IMR-90 (cell line): Measurements from ENCODE around the gene TRIM24.

Source experiments
- BHLHE40 ChIP-seq: fragments of 150-350 bp; IDR thresholded peaks from 2 replicates; pipeline ENCODE4 v1.6.1; 2016; ENCODE audit warnings: mild to moderate bottlenecking, low read depth, low read length
- CHD1 ChIP-seq: IDR thresholded peaks from 2 replicates; pipeline ENCODE4 v1.6.1; 2012; ENCODE audit warnings: low read depth, low read length, improper control_type of control experiment
- CTCF ChIP-seq: conservative IDR thresholded peaks from 2 replicates; pipeline ENCODE4 v1.5.1; 2012; ENCODE audit warnings: mild to moderate bottlenecking, low read depth, low read length, improper control_type of control experiment
- ELK1 ChIP-seq: fragments of 150-350 bp; IDR thresholded peaks from 2 replicates; pipeline ENCODE4 v1.6.1; 2016; ENCODE audit warnings: low read depth, mild to moderate bottlenecking, low read length, moderate library complexity, borderline replicate concordance
- FOS ChIP-seq: fragments of 150-350 bp; IDR thresholded peaks from 2 replicates; pipeline ENCODE4 v1.6.1; 2016; ENCODE audit warnings: low read depth, low read length
- MAFK ChIP-seq: IDR thresholded peaks from 2 replicates; pipeline ENCODE4 v1.6.1; 2012; ENCODE audit warnings: low read depth, low read length, improper control_type of control experiment
- NFE2L2 ChIP-seq: fragments of 150-350 bp; IDR thresholded peaks from 2 replicates; pipeline ENCODE4 v1.6.1; 2016; ENCODE audit warnings: low read depth, mild to moderate bottlenecking, low read length
- POLR2A ChIP-seq: IDR thresholded peaks from 2 replicates; pipeline ENCODE4 v1.6.1; 2012; ENCODE audit warnings: mild to moderate bottlenecking, low read depth, low read length
- RAD21 ChIP-seq: IDR thresholded peaks from 2 replicates; pipeline ENCODE4 v1.6.1; 2012; ENCODE audit warnings: low read length, improper control_type of control experiment
- RCOR1 ChIP-seq: IDR thresholded peaks from 2 replicates; pipeline ENCODE4 v1.6.1; 2012; ENCODE audit warnings: mild to moderate bottlenecking, low read length, improper control_type of control experiment; ENCODE audit not compliant: insufficient replicate concordance
- USF2 ChIP-seq: fragments of 150-350 bp; IDR thresholded peaks from 2 replicates; pipeline ENCODE4 v1.6.1; 2017; ENCODE audit warnings: mild to moderate bottlenecking, antibody characterized with exemption, low read length, low read depth

GRCh38 chr7:138581065-138581464 lies 121.0 kb downstream of the TRIM24 start:
- TF ChIP-seq ELK1 (no peak), CTCF (no peak), POLR2A (no peak), MAFK (no peak), USF2 (no peak), NFE2L2 (no peak), FOS (no peak), CHD1 (no peak), RCOR1 (no peak), BHLHE40 (no peak), RAD21 (no peak)
